Colonic mucosa (tissue), 4 donors: ENCODE data around the gene SLC29A3. TPM values are rescaled to one million over a fixed set of nuclear protein-coding genes. Genes with fewer than 3 reads are reported as not detected.

ENCODE experiments used
- DNase-seq: peaks from one replicate; pipeline ENCODE4 v3.0.0-alpha.2; 2020
- H3K27ac ChIP-seq: fragments of 200-600 bp; one replicate; pipeline ENCODE4 v1.8.0; 2021
- H3K27me3 ChIP-seq: fragments of 200-600 bp; one replicate; pipeline ENCODE4 v1.8.0; 2021
- H3K36me3 ChIP-seq: fragments of 200-600 bp; one replicate; pipeline ENCODE4 v1.8.0; 2021
- H3K4me1 ChIP-seq: fragments of 200-600 bp; one replicate; pipeline ENCODE4 v1.8.0; 2021; ENCODE audit warnings: mild to moderate bottlenecking
- H3K4me3 ChIP-seq: fragments of 200-600 bp; one replicate; pipeline ENCODE4 v1.8.0; 2021
- H3K9ac ChIP-seq, 2 donors: one replicate each; pipeline ENCODE4 v1.7.0; 2013; ENCODE audit warnings: control low read depth in 2 of 2, low read depth in 2 of 2, low read length in 2 of 2
- H3K9me3 ChIP-seq: fragments of 200-600 bp; one replicate; pipeline ENCODE4 v1.8.0; 2021
- intact Hi-C: fragments of 100-400 bp; cut with DNase I; formaldehyde crosslinking; loops from one replicate; pipeline ENCODE4 v1.14.1; 2022
- total RNA-seq, 2 donors: library from RNA; stranded (reverse); fragmentation: NEBNext Ultra II Directional in 1 of 2; extraction: Animal tissue kit (Norgen Biotek cat#: 25700) in 1 of 2; gene quantifications; one replicate each; pipeline ENCODE4 v1.2.1, GENCODE V29; 2021
- TF ChIP-seq, protein P1 (sequence below): fragments of 200-600 bp; IDR thresholded peaks from one replicate; pipeline ENCODE4 v1.8.0; 2022; ENCODE audit warnings: antibody characterized with exemption, mild to moderate bottlenecking
- donor health status: healthy.
- donor health status: DM: no; HTN: no; CAD: no.
- donor health status: DM: no; HTN: no; CAD: no.

The SLC29A3 gene
- total RNA-seq, 2 donors from 2014 or later, result 3.8 to 6.5 TPM

DNA sequence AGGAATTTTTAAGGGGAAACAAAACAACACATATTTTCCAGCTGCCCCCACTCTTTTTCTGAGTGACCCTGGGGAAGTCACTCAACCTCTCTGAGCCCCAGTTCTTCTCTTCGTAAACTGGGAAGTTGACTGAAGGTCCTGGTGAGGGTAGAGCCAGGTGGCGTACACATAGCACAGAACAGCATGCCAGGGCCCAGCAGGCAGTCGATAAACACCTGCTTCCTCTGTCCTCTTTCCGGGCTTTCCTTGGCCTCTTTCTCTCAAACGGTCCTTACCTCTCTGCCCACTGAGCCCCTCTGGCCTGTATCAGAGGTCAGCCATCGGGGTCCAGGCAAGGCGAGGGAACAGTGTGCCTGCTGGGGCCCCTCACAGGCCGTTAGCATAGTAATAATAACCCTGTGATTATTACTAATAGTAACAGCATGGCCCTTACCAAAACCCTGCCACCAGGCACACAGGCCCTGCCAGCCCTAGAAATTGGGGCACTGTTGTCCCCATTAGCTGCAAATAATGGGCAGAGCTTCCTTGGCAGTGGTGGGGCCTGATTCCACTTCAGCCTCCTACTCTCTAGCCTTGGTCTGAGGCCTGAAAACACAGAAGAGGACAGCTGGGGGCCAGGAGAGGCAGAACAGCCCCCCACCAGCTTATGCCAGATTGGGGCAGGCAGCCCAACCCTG, 37.3 kb upstream of the SLC29A3 start:
- DNase-seq, result no peak
- H3K9me3 ChIP-seq, result no peaks in the 10 kb centered on the region
- H3K4me3 ChIP-seq, result no peak overlapping the region
- H3K27ac ChIP-seq, result no peak overlapping the region
- intact Hi-C loops, result loop anchor here (5.0 kb wide), 1 partner anchor 354 kb away; no protein-coding TSS in a partner anchor
- H3K9ac ChIP-seq, result no peak overlapping the region
- no peaks in the 10 kb centered on the region for H3K36me3 ChIP-seq
- H3K27me3 ChIP-seq, result no peaks in the 10 kb centered on the region
- no peaks in the 10 kb centered on the region for H3K4me1 ChIP-seq
- TF ChIP-seq, protein P1, sequence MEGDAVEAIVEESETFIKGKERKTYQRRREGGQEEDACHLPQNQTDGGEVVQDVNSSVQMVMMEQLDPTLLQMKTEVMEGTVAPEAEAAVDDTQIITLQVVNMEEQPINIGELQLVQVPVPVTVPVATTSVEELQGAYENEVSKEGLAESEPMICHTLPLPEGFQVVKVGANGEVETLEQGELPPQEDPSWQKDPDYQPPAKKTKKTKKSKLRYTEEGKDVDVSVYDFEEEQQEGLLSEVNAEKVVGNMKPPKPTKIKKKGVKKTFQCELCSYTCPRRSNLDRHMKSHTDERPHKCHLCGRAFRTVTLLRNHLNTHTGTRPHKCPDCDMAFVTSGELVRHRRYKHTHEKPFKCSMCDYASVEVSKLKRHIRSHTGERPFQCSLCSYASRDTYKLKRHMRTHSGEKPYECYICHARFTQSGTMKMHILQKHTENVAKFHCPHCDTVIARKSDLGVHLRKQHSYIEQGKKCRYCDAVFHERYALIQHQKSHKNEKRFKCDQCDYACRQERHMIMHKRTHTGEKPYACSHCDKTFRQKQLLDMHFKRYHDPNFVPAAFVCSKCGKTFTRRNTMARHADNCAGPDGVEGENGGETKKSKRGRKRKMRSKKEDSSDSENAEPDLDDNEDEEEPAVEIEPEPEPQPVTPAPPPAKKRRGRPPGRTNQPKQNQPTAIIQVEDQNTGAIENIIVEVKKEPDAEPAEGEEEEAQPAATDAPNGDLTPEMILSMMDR, result no peak

DNA sequence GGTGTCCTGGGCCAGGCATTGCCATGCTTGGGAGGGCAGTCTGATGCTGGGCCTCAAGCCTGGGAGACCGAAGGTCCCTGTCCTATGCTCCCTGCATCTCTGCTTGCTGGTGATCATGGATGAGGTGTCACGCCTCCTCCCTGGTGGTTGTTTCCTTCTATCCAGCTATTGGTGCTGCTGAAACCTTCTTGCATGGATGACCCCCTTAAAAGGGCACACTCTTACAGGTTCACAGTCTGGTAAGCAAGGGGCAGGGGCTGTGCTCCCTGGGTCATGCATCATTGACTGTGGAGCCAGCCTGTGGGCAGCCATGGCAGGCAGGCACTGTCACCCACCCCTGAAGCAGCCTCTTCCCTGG, 36.8 kb upstream of the SLC29A3 start:
- intact Hi-C loops, result loop anchor here (5.0 kb wide), 1 partner anchor 355 kb away; no protein-coding TSS in a partner anchor
- no peak for DNase-seq

DNA sequence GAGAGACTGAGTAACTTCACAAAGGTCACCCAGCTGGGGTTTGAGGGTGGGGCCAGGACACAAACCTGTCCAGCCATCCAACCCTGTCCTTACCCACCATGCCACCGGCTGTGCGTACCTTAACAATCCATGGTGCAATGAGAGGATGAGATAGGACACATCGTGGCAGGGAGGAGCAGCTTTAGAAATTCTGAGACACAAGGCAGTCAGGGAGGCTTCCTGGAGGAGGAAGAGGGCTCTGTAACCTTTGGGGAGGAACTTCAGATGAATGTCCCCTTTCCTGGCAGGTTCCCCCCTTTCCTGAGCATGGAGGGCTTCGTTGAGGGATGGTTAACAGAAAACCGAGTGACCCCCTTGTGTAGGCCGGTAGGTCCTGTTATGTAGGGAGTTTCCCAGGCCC, 35.6 kb upstream of the SLC29A3 start:
- intact Hi-C loops, result loop anchor here (5.0 kb wide), 1 partner anchor 356 kb away; no protein-coding TSS in a partner anchor
- H3K4me1 ChIP-seq, result no peaks in the 10 kb centered on the region
- TF ChIP-seq, protein P1, result no peak
- no peak overlapping the region for H3K27ac ChIP-seq
- no peak overlapping the region for H3K9ac ChIP-seq
- DNase-seq, result no peak
- no peaks in the 10 kb centered on the region for H3K36me3 ChIP-seq
- no peak overlapping the region for H3K4me3 ChIP-seq
- no peaks in the 10 kb centered on the region for H3K9me3 ChIP-seq
- H3K27me3 ChIP-seq, result no peaks in the 10 kb centered on the region

More for the DNA sequence above, 36.8 kb upstream of the SLC29A3 start:
- Histone ChIP-seq H3K4me1 (no peaks in the 10 kb centered on the region), H3K36me3 (no peaks in the 10 kb centered on the region), H3K27me3 (no peaks in the 10 kb centered on the region), H3K4me3 (no peak overlapping the region), H3K27ac (no peak overlapping the region), H3K9ac (no peak overlapping the region), H3K9me3 (no peaks in the 10 kb centered on the region)
- TF ChIP-seq, protein P1, result no peak

DNA sequence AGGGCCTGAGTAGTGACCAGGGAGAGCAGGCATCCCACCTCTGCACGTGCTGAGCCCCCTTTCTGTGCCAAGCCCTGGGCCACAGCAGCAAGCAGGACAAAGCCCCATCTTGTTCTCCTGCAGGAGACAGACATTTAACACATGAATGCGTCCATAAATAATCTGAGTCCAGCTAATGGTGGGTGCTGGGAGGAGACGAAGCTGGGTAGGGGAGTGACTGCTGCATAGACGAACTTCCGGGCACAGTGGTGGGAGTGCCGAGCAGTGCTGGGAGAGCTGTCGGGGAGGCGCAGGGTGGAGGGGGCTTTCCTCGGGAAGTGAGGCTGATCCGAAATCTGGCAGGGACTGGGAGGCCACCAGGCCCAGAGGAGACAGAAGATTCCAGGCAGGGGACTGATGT, 35.2 kb upstream of the SLC29A3 start:
- TF ChIP-seq, protein P1, result no peak
- intact Hi-C loops, result loop anchor here (5.0 kb wide), 1 partner anchor 357 kb away; no protein-coding TSS in a partner anchor
- no peak for DNase-seq

DNA sequence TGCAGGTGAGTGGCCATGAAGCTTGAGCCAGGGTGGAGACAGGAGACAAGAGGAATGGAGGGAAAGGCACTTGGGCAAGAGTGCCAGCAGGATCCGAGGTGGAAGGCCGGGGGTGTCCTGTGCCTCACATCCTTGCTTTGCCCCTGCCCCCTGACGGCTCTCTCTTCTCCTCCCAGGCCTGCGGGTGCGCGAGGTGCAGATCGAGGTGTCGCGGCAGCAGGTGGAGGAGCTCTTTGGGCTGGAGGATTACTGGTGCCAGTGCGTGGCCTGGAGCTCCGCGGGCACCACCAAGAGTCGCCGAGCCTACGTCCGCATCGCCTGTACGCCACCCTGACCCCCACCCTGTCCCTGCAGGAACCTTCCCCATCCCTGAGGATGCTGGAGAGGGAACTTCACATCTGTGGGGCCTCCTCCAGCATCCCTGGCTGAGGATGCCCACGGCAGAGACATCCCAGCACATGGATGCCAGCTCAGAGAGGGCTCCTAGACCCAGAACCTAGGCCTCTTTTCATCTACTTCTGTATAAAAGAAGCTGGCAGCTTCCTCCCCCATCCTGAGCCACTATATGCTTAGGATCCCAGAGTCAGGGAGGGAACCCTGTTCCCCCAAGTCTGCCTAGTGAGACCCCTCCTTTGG, 34.4 kb upstream of the SLC29A3 start:
- DNase-seq, result no peak
- Histone ChIP-seq H3K9me3 (no peaks in the 10 kb centered on the region), H3K4me1 (no peaks in the 10 kb centered on the region), H3K36me3 (no peaks in the 10 kb centered on the region), H3K27me3 (no peaks in the 10 kb centered on the region), H3K9ac (no peak overlapping the region), H3K4me3 (no peak overlapping the region), H3K27ac (no peak overlapping the region)
- TF ChIP-seq, protein P1, result no peak
- intact Hi-C loops, result loop anchor here (5.0 kb wide), 3 partner anchors 72 to 382 kb away; partner anchors contain the start of gene UNC5B

More for the DNA sequence above, 35.2 kb upstream of the SLC29A3 start:
- no peaks in the 10 kb centered on the region for H3K4me1 ChIP-seq
- H3K27ac ChIP-seq, result no peak overlapping the region
- no peak overlapping the region for H3K9ac ChIP-seq
- H3K36me3 ChIP-seq, result no peaks in the 10 kb centered on the region
- H3K4me3 ChIP-seq, result no peak overlapping the region
- H3K9me3 ChIP-seq, result no peaks in the 10 kb centered on the region
- no peaks in the 10 kb centered on the region for H3K27me3 ChIP-seq
